Effector memory CD4-positive, alpha-beta T cell (primary cell): ENCODE results near the gene SELENOM.

Source experiments
- DNase-seq, 3 donors: peaks; one replicate each; pipeline ENCODE4 v3.0.0-alpha.2; 2020
- H3K27ac ChIP-seq: 2 replicates; pipeline ENCODE4 v1.7.0; 2013; ENCODE audit warnings: mild to moderate bottlenecking, low read length, moderate library complexity; ENCODE audit not compliant: insufficient read depth, poor library complexity, severe bottlenecking
- H3K27me3 ChIP-seq: replicated peaks from 2 replicates; pipeline ENCODE4 v1.7.0; 2013; ENCODE audit warnings: mild to moderate bottlenecking, low read length; ENCODE audit not compliant: insufficient read depth, control insufficient read depth, poor library complexity, severe bottlenecking
- H3K36me3 ChIP-seq: 2 replicates; pipeline ENCODE4 v1.7.0; 2013; ENCODE audit warnings: mild to moderate bottlenecking, low read length, moderate library complexity; ENCODE audit not compliant: control insufficient read depth, insufficient read depth
- H3K4me1 ChIP-seq: 2 replicates; pipeline ENCODE4 v1.7.0; 2013; ENCODE audit warnings: low read length, mild to moderate bottlenecking; ENCODE audit not compliant: control insufficient read depth, insufficient read depth, poor library complexity, severe bottlenecking
- H3K4me3 ChIP-seq: 2 replicates; pipeline ENCODE4 v1.7.0; 2013; ENCODE audit warnings: low read length, low read depth, mild to moderate bottlenecking; ENCODE audit not compliant: insufficient read depth, poor library complexity, severe bottlenecking
- H3K9me3 ChIP-seq: 2 replicates; pipeline ENCODE4 v1.7.0; 2013; ENCODE audit warnings: mild to moderate bottlenecking, low read length, moderate library complexity; ENCODE audit not compliant: control insufficient read depth

Gene SELENOM

DNA sequence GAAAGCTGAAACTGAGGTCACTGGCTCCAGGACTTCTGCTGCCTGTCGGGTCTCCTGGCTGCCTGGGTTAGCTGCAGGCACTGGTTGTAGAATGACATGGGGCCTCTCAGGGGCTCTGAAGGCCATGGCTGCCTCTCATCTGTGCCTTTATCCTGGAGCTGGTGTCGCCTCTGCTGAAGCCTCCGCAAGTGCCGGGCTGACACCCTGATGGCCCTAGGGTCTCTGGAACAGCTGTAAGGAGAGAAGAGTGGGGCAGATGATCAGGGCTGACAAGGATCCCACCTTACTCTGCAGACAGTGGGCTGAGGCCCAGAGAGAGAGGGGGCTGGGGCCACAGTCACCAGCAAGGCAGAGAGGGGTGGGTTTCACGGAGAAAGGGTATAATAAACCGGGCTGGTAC is 28.3 kb upstream of the SELENOM start:
- Histone ChIP-seq H3K27me3 (no peaks in the 10 kb centered on the region), H3K36me3 (no peaks in the 10 kb centered on the region), H3K9me3 (no peaks in the 10 kb centered on the region), H3K4me1 (no peaks in the 10 kb centered on the region), H3K27ac (no peak overlapping the region), H3K4me3 (no peak overlapping the region)
- DNase-seq: no peak

DNA sequence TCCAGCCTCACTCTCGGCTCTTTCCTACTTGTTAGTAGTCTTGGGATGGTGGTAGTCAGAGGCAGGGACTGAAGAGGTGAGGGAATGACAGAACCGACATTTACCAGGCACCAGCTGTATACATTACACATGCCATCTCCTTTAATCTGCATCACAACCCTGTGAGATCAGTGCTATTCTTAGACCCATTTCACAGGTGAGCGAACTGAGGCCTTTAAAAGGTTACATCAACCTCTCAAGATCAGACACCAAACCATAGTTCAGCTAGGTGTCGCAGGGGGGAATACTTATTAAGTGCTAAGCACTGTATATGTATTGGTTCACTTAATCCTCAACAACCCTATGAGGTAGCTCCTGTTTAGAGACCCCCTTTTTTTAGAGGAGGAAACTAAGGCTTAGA is 27.3 kb upstream of the SELENOM start:
- Histone ChIP-seq H3K36me3 (no peaks in the 10 kb centered on the region), H3K4me3 (no peak overlapping the region), H3K4me1 (no peaks in the 10 kb centered on the region), H3K27me3 (no peaks in the 10 kb centered on the region), H3K27ac (no peak overlapping the region), H3K9me3 (no peaks in the 10 kb centered on the region)
- DNase-seq: no peak

DNA sequence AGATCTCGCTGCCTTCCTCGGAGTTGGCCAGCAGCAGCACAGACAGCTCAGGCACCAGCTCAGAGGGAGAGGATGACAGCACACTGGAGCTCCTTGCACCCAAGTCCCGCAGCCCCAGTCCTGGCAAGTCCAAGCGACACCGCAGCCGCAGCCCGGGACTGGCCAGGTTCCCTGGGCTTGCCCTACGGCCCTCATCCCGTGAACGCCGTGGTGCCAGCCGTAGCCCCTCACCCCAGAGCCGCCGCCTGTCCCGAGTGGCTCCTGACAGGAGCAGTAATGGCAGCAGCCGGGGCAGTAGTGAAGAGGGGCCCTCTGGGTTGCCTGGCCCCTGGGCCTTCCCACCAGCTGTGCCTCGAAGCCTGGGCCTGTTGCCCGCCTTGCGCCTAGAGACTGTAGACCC is 26.5 kb upstream of the SELENOM start:
- no peak for DNase-seq
- H3K27ac ChIP-seq: no peak overlapping the region
- H3K4me1 ChIP-seq: no peaks in the 10 kb centered on the region
- H3K36me3 ChIP-seq: no peaks in the 10 kb centered on the region
- no peaks in the 10 kb centered on the region for H3K9me3 ChIP-seq
- H3K4me3 ChIP-seq: no peak overlapping the region
- H3K27me3 ChIP-seq: no peaks in the 10 kb centered on the region

DNA sequence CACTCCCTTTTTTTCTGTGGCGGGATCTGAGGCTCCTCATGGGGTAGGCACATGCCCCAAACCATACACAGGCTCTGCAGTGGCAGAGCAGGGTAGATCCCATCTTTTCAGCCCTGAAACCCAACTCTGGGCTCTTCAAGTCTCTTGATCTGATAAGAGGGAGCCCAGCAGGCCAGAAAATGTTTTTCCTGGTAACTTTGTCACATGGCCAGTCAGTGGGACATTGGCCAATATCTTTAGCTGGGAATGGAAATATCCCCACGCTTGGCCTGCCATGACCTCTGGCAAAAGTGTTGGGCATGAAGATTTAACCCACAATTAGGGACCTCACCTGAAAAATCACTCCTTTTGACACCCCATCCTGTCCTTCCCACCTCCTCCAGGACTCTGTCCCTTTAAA is 23.5 kb upstream of the SELENOM start:
- H3K27ac ChIP-seq: no peak overlapping the region
- H3K4me1 ChIP-seq: no peaks in the 10 kb centered on the region
- H3K4me3 ChIP-seq: no peak overlapping the region
- H3K36me3 ChIP-seq: no peaks in the 10 kb centered on the region
- H3K9me3 ChIP-seq: no peaks in the 10 kb centered on the region
- DNase-seq: no peak
- no peaks in the 10 kb centered on the region for H3K27me3 ChIP-seq

DNA sequence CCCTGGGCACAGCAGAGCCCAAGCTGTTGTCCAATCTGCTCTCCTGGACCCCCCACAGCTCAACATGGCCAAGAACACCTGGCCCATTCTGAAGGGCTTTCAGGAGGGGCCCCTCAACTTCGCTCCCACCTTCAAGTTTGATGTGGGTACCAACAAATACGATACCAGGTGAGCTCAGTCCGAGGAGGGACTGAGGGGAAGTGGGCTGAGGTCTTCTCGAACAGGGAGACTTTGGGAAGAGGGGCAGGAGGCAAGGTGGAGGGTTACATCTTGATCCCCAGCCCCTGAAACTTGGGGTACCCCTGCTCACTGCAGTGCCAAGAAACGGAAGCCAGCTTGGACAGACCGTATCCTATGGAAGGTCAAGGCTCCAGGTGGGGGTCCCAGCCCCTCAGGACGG is 20.8 kb upstream of the SELENOM start:
- H3K36me3 ChIP-seq: no peaks in the 10 kb centered on the region
- no peak for DNase-seq
- no peak overlapping the region for H3K27ac ChIP-seq
- H3K27me3 ChIP-seq: no peaks in the 10 kb centered on the region
- no peaks in the 10 kb centered on the region for H3K9me3 ChIP-seq
- H3K4me3 ChIP-seq: no peak overlapping the region
- no peaks in the 10 kb centered on the region for H3K4me1 ChIP-seq

DNA sequence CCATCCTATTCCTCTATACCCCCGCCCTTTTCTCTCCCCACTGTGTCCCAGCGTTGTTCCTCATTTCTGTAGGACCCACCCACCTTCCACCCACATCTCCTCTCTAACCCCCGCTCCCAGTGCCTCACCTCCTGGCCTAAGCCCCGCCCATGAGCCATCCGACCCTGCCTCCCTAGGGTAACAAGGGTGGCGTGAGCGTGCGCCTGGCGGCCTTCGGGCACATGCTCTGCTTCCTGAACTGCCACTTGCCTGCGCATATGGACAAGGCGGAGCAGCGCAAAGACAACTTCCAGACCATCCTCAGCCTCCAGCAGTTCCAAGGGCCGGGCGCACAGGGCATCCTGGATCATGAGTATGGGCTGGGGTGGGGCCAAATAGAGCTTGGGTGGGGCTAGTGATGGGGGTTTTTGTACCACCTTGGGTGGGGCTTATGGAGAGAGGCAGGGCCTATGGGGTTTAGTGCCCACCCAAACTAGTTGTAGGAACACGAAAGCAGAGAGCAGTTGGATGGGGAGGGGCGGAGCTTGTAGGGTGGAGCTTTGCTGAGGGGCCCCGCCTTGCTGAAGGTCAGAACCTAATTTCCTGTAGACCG is 19.9 kb upstream of the SELENOM start:
- no peak overlapping the region for H3K4me3 ChIP-seq
- DNase-seq: no peak
- no peak overlapping the region for H3K27ac ChIP-seq
- H3K36me3 ChIP-seq: no peaks in the 10 kb centered on the region
- H3K27me3 ChIP-seq: no peaks in the 10 kb centered on the region
- no peaks in the 10 kb centered on the region for H3K9me3 ChIP-seq
- H3K4me1 ChIP-seq: no peaks in the 10 kb centered on the region

DNA sequence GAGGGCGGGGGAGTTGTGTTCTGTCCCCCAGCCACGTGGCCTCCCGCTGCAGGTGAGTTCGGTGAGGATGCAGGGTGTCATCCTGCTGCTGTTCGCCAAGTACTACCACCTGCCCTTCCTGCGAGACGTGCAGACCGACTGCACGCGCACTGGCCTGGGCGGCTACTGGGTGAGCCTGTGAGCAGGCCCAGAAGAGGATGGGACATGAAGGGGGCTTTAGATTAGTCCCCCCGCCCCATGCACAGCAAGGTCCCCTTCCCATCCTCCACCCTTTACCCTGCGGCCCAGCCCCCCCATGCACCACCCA is 19.5 kb upstream of the SELENOM start:
- Histone ChIP-seq H3K27me3 (no peaks in the 10 kb centered on the region), H3K4me3 (no peak overlapping the region), H3K4me1 (no peaks in the 10 kb centered on the region), H3K27ac (no peak overlapping the region), H3K36me3 (no peaks in the 10 kb centered on the region), H3K9me3 (no peaks in the 10 kb centered on the region)
- no peak for DNase-seq

DNA sequence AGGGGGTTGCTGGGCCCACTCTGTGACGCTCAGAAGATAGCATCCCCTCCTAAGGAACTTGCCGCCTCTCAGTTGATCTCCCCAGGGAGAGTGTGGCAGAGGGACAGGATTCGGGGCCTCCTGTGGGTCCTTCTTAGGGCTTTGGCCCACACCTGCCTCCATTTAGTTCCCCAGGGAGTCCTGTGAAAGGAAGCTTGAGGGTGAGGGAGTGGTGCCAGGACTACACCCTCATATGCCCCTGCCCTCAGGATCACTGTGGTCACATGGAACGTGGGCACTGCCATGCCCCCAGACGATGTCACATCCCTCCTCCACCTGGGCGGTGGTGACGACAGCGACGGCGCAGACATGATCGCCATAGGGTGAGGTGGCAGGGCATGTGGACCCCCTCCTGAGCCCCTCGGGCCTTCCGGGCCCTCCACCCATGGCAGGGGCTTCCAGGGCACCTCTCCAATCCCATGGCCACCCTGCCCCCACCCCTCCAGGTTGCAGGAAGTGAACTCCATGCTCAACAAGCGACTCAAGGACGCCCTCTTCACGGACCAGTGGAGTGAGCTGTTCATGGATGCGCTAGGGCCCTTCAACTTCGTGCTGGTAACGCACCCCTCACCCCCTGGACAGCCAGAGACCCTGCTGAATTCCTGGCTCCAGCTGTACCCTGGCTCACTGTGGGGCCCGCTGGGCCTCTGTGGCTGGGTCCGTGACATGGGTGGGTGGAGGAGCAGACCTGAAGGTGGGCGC is 18.9 kb upstream of the SELENOM start:
- no peaks in the 10 kb centered on the region for H3K36me3 ChIP-seq
- DNase-seq: no peak

DNA sequence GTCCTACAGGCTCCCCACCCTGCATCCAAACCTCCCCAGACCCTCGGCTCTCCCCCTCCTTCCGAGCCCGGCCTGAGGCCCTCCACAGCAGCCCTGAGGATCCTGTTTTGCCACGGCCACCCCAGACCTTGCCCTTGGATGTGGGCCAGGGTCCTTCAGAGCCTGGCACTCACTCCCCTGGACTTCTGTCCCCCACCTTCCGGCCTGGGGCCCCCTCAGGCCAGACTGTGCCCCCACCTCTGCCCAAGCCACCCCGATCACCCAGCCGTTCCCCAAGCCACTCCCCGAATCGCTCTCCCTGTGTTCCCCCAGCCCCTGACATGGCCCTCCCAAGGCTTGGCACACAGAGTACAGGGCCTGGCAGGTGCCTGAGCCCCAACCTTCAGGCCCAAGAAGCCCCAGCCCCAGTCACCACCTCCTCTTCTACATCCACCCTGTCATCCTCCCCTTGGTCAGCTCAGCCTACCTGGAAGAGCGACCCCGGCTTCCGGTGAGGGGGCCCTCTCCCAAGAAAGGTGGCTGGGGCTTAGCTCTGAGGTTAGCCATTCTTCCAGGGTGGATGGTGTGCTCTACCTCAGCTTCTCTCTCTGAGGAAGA is 18.3 kb upstream of the SELENOM start:
- no peak overlapping the region for H3K27ac ChIP-seq
- no peaks in the 10 kb centered on the region for H3K9me3 ChIP-seq
- no peaks in the 10 kb centered on the region for H3K36me3 ChIP-seq
- H3K27me3 ChIP-seq: no peaks in the 10 kb centered on the region
- DNase-seq: no peak
- no peak overlapping the region for H3K4me3 ChIP-seq
- no peaks in the 10 kb centered on the region for H3K4me1 ChIP-seq

More for the DNA sequence above, 18.9 kb upstream of the SELENOM start:
- no peaks in the 10 kb centered on the region for H3K27me3 ChIP-seq
- no peak overlapping the region for H3K4me3 ChIP-seq
- H3K27ac ChIP-seq: no peak overlapping the region
- no peaks in the 10 kb centered on the region for H3K9me3 ChIP-seq
- no peaks in the 10 kb centered on the region for H3K4me1 ChIP-seq

DNA sequence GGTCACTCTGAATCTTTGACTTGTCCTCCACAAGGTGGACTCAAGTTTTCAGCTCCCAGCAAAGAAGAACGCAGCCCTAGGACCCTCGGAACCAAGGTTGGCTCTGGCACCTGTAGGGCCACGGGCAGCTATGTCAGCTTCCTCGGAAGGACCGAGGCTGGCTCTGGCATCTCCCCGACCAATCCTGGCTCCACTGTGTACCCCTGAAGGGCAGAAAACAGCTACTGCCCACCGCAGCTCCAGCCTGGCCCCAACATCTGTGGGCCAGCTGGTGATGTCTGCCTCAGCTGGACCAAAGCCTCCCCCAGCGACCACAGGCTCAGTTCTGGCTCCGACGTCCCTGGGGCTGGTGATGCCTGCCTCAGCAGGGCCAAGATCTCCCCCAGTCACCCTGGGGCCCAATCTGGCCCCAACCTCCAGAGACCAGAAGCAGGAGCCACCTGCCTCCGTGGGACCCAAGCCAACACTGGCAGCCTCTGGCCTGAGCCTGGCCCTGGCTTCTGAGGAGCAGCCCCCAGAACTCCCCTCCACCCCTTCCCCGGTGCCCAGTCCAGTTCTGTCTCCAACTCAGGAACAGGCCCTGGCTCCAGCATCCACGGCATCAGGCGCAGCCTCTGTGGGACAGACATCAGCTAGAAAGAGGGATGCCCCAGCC is 17.6 kb upstream of the SELENOM start:
- H3K9me3 ChIP-seq: no peaks in the 10 kb centered on the region

More for the DNA sequence above, 17.6 kb upstream of the SELENOM start:
- H3K27ac ChIP-seq: no peak overlapping the region
- H3K27me3 ChIP-seq: no peaks in the 10 kb centered on the region
- no peak for DNase-seq
- H3K36me3 ChIP-seq: no peaks in the 10 kb centered on the region
- H3K4me3 ChIP-seq: no peak overlapping the region
- H3K4me1 ChIP-seq: no peaks in the 10 kb centered on the region
